ENCODE results near the gene KIF16B. TPM values are rescaled to one million over a fixed set of nuclear protein-coding genes. Genes with fewer than 3 reads are reported as not detected.

The KIF16B gene
- total and polyA plus RNA-seq, 2 experiments from 2014 or later = 6.5 to 11.1 TPM

DNA sequence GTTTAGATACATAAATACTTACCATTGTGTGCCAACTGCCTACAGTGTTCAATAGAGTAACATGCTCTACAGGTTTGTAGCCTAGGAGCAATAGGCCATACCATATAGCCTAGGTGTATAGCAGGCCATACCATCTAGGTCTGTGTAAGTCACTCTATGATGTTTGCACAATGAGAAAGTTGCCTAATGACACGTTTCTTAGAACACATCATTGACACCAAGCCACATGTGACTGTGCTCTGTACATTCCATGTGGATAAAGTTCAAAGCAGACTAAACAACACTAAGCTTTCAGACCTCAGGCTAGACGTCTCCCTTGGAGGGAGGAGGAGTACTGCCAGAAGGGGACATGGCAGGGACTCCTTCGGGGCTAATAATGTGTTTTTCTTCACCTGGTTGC, 93.6 kb downstream of the KIF16B start:
- Histone ChIP-seq H3K36me3 (ENCODE audit: insufficient read depth) (no peaks in the 10 kb centered on the region), H4K20me1 (replicated peaks; ENCODE audit: insufficient read depth) (no peaks in the 10 kb centered on the region), H3K4me2 (no peak overlapping the region), H3K4me3 (no peak overlapping the region), H3K9me2 (ENCODE audit: insufficient read depth) (0 out of 2 replicates have a peak, but pooled peaks cover 5% of the 10 kb centered on the region), H2AFZ (no peak overlapping the region), H3F3A (replicated peaks; ENCODE audit: low read depth) (no peaks in the 10 kb centered on the region), H3K27ac (ENCODE audit: low read depth) (no peak overlapping the region), H3K79me2 (replicated peaks; ENCODE audit: insufficient read depth) (no peaks in the 10 kb centered on the region), H3K4me1 (ENCODE audit: insufficient read depth) (no peaks in the 10 kb centered on the region), H3K27me3 (ENCODE audit: insufficient read depth) (no peaks in the 10 kb centered on the region)
- peaks cover 5% of the 10 kb centered on the region; the same call in 1 of the 3 replicates for H3K36me3 Mint-ChIP-seq (ENCODE audit: low read depth)
- H3K9me3 Mint-ChIP-seq = no peaks in the 10 kb centered on the region
- TF ChIP-seq NANOG (IDR thresholded peaks at IDR 0.05; ENCODE audit: borderline replicate concordance) (no peak), STAT1 (IDR thresholded peaks at IDR 0.05; ENCODE audit: unreplicated experiment) (no peak), ZNF331 (CRISPR knock-in tag; IDR thresholded peaks at IDR 0.05; ENCODE audit: low read depth) (no peak)
- H3K4me1 Mint-ChIP-seq = peaks cover 4% of the 10 kb centered on the region; the same call in 2 of the 3 replicates
- ATAC-seq = no peak
- no peak for DNase-seq (ENCODE audit: low spot score)
- no peak overlapping the region for H3K4me3 Mint-ChIP-seq
- no peaks in the 10 kb centered on the region for H3K27me3 Mint-ChIP-seq (ENCODE audit: insufficient read depth, low read depth, poor library complexity)
- no peak overlapping the region for H3K27ac Mint-ChIP-seq

DNA sequence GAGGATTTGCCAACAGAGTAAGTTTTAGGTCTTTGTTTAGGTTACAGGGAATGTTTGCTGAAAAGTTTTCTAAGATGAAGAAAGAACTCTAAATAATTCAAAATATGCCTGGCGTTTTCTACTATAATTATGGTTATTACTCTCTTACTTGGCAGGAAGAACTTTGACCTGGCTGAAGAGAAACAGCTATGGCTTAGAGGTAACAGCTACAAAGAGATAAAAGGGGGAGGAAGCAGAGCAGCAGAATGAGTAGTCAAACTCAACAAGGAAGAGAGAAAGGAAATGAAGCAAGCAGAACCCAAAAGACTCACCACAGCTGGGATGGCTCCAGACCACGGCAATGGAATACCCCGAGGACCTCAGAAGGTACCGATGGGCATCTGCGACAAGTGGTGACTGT, 95.6 kb downstream of the KIF16B start:
- Histone ChIP-seq H4K20me1 (replicated peaks; ENCODE audit: insufficient read depth) (no peaks in the 10 kb centered on the region), H3K27ac (ENCODE audit: low read depth) (no peak overlapping the region), H3F3A (replicated peaks; ENCODE audit: low read depth) (no peaks in the 10 kb centered on the region), H3K4me3 (no peak overlapping the region), H3K4me1 (ENCODE audit: insufficient read depth) (no peaks in the 10 kb centered on the region), H3K36me3 (ENCODE audit: insufficient read depth) (no peaks in the 10 kb centered on the region), H3K27me3 (ENCODE audit: insufficient read depth) (no peaks in the 10 kb centered on the region), H3K79me2 (replicated peaks; ENCODE audit: insufficient read depth) (no peaks in the 10 kb centered on the region), H2AFZ (no peak overlapping the region), H3K4me2 (no peak overlapping the region), H3K9me2 (ENCODE audit: insufficient read depth) (0 out of 2 replicates have a peak, but pooled peaks cover 3% of the 10 kb centered on the region)
- H3K36me3 Mint-ChIP-seq (ENCODE audit: low read depth) = peaks cover 5% of the 10 kb centered on the region; the same call in 1 of the 3 replicates
- H3K9me3 Mint-ChIP-seq = no peaks in the 10 kb centered on the region
- H3K27me3 Mint-ChIP-seq (ENCODE audit: insufficient read depth, low read depth, poor library complexity) = peaks cover 2% of the 10 kb centered on the region
- H3K27ac Mint-ChIP-seq = no peak overlapping the region
- no peak for ATAC-seq
- TF ChIP-seq, protein P1, sequence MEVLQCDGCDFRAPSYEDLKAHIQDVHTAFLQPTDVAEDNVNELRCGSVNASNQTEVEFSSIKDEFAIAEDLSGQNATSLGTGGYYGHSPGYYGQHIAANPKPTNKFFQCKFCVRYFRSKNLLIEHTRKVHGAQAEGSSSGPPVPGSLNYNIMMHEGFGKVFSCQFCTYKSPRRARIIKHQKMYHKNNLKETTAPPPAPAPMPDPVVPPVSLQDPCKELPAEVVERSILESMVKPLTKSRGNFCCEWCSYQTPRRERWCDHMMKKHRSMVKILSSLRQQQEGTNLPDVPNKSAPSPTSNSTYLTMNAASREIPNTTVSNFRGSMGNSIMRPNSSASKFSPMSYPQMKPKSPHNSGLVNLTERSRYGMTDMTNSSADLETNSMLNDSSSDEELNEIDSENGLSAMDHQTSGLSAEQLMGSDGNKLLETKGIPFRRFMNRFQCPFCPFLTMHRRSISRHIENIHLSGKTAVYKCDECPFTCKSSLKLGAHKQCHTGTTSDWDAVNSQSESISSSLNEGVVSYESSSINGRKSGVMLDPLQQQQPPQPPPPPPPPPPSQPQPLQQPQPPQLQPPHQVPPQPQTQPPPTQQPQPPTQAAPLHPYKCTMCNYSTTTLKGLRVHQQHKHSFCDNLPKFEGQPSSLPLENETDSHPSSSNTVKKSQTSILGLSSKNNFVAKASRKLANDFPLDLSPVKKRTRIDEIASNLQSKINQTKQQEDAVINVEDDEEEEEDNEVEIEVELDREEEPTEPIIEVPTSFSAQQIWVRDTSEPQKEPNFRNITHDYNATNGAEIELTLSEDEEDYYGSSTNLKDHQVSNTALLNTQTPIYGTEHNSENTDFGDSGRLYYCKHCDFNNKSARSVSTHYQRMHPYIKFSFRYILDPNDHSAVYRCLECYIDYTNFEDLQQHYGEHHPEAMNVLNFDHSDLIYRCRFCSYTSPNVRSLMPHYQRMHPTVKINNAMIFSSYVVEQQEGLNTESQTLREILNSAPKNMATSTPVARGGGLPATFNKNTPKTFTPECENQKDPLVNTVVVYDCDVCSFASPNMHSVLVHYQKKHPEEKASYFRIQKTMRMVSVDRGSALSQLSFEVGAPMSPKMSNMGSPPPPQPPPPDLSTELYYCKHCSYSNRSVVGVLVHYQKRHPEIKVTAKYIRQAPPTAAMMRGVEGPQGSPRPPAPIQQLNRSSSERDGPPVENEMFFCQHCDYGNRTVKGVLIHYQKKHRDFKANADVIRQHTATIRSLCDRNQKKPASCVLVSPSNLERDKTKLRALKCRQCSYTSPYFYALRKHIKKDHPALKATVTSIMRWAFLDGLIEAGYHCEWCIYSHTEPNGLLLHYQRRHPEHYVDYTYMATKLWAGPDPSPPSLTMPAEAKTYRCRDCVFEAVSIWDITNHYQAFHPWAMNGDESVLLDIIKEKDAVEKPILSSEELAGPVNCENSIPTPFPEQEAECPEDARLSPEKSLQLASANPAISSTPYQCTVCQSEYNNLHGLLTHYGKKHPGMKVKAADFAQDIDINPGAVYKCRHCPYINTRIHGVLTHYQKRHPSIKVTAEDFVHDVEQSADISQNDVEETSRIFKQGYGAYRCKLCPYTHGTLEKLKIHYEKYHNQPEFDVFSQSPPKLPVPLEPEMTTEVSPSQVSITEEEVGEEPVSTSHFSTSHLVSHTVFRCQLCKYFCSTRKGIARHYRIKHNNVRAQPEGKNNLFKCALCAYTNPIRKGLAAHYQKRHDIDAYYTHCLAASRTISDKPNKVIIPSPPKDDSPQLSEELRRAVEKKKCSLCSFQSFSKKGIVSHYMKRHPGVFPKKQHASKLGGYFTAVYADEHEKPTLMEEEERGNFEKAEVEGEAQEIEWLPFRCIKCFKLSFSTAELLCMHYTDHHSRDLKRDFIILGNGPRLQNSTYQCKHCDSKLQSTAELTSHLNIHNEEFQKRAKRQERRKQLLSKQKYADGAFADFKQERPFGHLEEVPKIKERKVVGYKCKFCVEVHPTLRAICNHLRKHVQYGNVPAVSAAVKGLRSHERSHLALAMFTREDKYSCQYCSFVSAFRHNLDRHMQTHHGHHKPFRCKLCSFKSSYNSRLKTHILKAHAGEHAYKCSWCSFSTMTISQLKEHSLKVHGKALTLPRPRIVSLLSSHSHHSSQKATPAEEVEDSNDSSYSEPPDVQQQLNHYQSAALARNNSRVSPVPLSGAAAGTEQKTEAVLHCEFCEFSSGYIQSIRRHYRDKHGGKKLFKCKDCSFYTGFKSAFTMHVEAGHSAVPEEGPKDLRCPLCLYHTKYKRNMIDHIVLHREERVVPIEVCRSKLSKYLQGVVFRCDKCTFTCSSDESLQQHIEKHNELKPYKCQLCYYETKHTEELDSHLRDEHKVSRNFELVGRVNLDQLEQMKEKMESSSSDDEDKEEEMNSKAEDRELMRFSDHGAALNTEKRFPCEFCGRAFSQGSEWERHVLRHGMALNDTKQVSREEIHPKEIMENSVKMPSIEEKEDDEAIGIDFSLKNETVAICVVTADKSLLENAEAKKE (CRISPR knock-in tag; IDR thresholded peaks at IDR 0.05) = no peak
- no peak for TF ChIP-seq POLR2AphosphoS5 (IDR thresholded peaks at IDR 0.05; ENCODE audit: low read depth)
- TF ChIP-seq ETS1 (IDR thresholded peaks at IDR 0.05) = no peak
- DNase-seq (ENCODE audit: low spot score) = no peak
- peaks cover 4% of the 10 kb centered on the region; the same call in 2 of the 3 replicates for H3K4me1 Mint-ChIP-seq
- no peak overlapping the region for H3K4me3 Mint-ChIP-seq

Measured in GM23338 (cell line).